HG03432 (cell line): ENCODE results near the gene CKLF.

ENCODE experiments used
- ATAC-seq: cut with Tn5 transposase; IDR thresholded peaks from one replicate; pipeline ENCODE4 v1.9.1; 2021; ENCODE audit warnings: mild to moderate bottlenecking, moderate library complexity; ENCODE audit not compliant: unreplicated experiment

Gene CKLF

DNA sequence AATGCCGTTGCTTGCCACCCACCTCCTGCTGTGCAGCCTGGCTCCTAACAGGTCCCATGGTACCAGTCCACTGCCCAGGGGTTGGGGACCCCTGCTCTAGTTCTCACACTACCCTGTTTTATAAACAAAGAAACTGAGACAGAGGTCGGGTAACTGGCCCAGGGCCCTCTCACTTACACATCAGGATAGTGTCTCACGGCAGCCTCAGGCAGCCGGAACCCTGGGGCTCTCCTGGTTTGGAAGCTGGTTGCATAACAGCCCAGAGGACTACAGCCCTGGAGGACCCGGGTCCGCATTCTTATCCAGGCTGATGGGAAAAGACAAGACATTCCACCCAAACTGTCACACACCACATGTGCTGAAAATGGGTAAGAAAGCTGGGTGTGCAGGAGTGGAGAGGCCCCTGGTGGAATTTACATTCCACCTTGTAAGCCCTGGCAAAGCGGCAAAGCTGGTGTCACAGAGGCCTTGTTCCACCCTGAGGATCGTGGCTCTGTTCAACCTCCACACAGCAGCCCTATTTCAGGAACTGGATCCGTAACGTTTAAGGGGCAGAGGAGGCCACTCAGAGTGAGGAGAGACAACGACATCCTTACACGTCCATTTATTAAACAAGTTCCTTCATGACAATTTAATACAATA lies 61.9 kb downstream of the CKLF start:
- no peak for ATAC-seq
